H9 (cell line): ENCODE results near the gene PIGK. TPM values are rescaled to one million over a fixed set of nuclear protein-coding genes. Genes with fewer than 3 reads are reported as not detected.
A peak's percentile ranks its signal among the peaks of the same experiment; 100 is the strongest.

ENCODE experiments used
- DNase-seq: peaks from one replicate; pipeline ENCODE4 v3.0.0-alpha.2; 2017
- H2AFZ ChIP-seq: one replicate; pipeline ENCODE4 v1.6.1; 2013; ENCODE audit warnings: mild to moderate bottlenecking, low read length, control low read depth, moderate library complexity
- H2AK5ac ChIP-seq: 2 replicates; pipeline ENCODE4 v1.6.1; 2013; ENCODE audit warnings: low read length, control low read depth, mixed read lengths; ENCODE audit not compliant: insufficient read length
- H2BK120ac ChIP-seq: one replicate; pipeline ENCODE4 v1.6.1; 2013; ENCODE audit warnings: low read depth, mild to moderate bottlenecking, low read length, control low read depth, inconsistent platforms; ENCODE audit not compliant: poor library complexity, severe bottlenecking
- H2BK12ac ChIP-seq: 2 replicates; pipeline ENCODE4 v1.6.1; 2013; ENCODE audit warnings: low read length, control low read depth, mixed read lengths, low read depth; ENCODE audit not compliant: insufficient read length
- H2BK15ac ChIP-seq: 2 replicates; pipeline ENCODE4 v1.6.1; 2013; ENCODE audit warnings: low read depth, low read length, control low read depth
- H2BK20ac ChIP-seq: one replicate; pipeline ENCODE4 v1.6.1; 2013; ENCODE audit warnings: low read depth, mild to moderate bottlenecking, low read length, control low read depth, inconsistent platforms; ENCODE audit not compliant: poor library complexity, severe bottlenecking
- H2BK5ac ChIP-seq: 2 replicates; pipeline ENCODE4 v1.6.1; 2013; ENCODE audit warnings: low read length, control low read depth, mixed read lengths; ENCODE audit not compliant: insufficient read length
- H3K14ac ChIP-seq: 2 replicates; pipeline ENCODE4 v1.6.1; 2013; ENCODE audit warnings: low read length, control low read depth; ENCODE audit not compliant: insufficient read depth
- H3K18ac ChIP-seq: 2 replicates; pipeline ENCODE4 v1.6.1; 2013; ENCODE audit warnings: low read depth, mild to moderate bottlenecking, mixed read lengths, low read length, control low read depth; ENCODE audit not compliant: insufficient read length
- H3K23ac ChIP-seq: 2 replicates; pipeline ENCODE4 v1.6.1; 2013; ENCODE audit warnings: low read length, control low read depth, mixed read lengths, low read depth; ENCODE audit not compliant: insufficient read length
- H3K23me2 ChIP-seq: 2 replicates; pipeline ENCODE4 v1.6.1; 2013; ENCODE audit warnings: low read depth, mild to moderate bottlenecking, mixed read lengths, low read length, control low read depth; ENCODE audit not compliant: insufficient read length, poor library complexity, severe bottlenecking
- H3K27ac ChIP-seq: 2 replicates; pipeline ENCODE4 v1.5.1; 2013; ENCODE audit warnings: low read length, control low read depth, mixed read lengths, low read depth; ENCODE audit not compliant: insufficient read length
- H3K27me3 ChIP-seq: 2 replicates; pipeline ENCODE4 v1.6.1; 2013; ENCODE audit warnings: low read length, control low read depth, inconsistent platforms; ENCODE audit not compliant: insufficient read depth
- H3K4ac ChIP-seq: 2 replicates; pipeline ENCODE4 v1.6.1; 2013; ENCODE audit warnings: low read depth, mild to moderate bottlenecking, control low read depth, inconsistent platforms, low read length, moderate library complexity
- H3K4me1 ChIP-seq: 2 replicates; pipeline ENCODE4 v1.6.1; 2013; ENCODE audit warnings: low read length, control low read depth, inconsistent platforms; ENCODE audit not compliant: insufficient read depth
- H3K4me2 ChIP-seq: 2 replicates; pipeline ENCODE4 v1.6.1; 2013; ENCODE audit warnings: low read length, control low read depth, mixed read lengths; ENCODE audit not compliant: insufficient read length, insufficient read depth
- H3K56ac ChIP-seq: 2 replicates; pipeline ENCODE4 v1.6.1; 2013; ENCODE audit warnings: low read depth, mild to moderate bottlenecking, mixed read lengths, low read length, control low read depth; ENCODE audit not compliant: insufficient read length
- H3K79me1 ChIP-seq: 2 replicates; pipeline ENCODE4 v1.6.1; 2013; ENCODE audit warnings: low read depth, mild to moderate bottlenecking, moderate library complexity, low read length, control low read depth, inconsistent platforms; ENCODE audit not compliant: insufficient read depth, poor library complexity, severe bottlenecking
- H3K79me2 ChIP-seq: 2 replicates; pipeline ENCODE4 v1.6.1; 2013; ENCODE audit warnings: low read length, control low read depth, inconsistent platforms; ENCODE audit not compliant: insufficient read depth
- H3K9ac ChIP-seq: 2 replicates; pipeline ENCODE4 v1.6.1; 2013; ENCODE audit warnings: low read length, control low read depth, mixed read lengths; ENCODE audit not compliant: insufficient read length; ENCODE audit errors: extremely low read depth
- H3K9me3 ChIP-seq: one replicate; pipeline ENCODE4 v1.6.1; 2013; ENCODE audit warnings: low read depth, low read length, inconsistent platforms; ENCODE audit not compliant: control insufficient read depth
- H3T11ph ChIP-seq: one replicate; pipeline ENCODE4 v1.6.1; 2013; ENCODE audit warnings: mild to moderate bottlenecking, low read length, control low read depth, inconsistent platforms
- H4K20me1 ChIP-seq: one replicate; pipeline ENCODE4 v1.6.1; 2013; ENCODE audit not compliant: control insufficient read depth, insufficient read length, insufficient read depth
- H4K5ac ChIP-seq: 2 replicates; pipeline ENCODE4 v1.6.1; 2013; ENCODE audit warnings: low read depth, mild to moderate bottlenecking, mixed read lengths, low read length, control low read depth; ENCODE audit not compliant: insufficient read length
- H4K8ac ChIP-seq: replicated peaks from 2 replicates; pipeline ENCODE4 v1.6.1; 2013; ENCODE audit warnings: low read length, control low read depth, mixed read lengths, low read depth; ENCODE audit not compliant: insufficient read length
- H4K91ac ChIP-seq: 2 replicates; pipeline ENCODE4 v1.6.1; 2013; ENCODE audit warnings: low read depth, mild to moderate bottlenecking, moderate library complexity, mixed read lengths, low read length, control low read depth; ENCODE audit not compliant: insufficient read length
- H3K27ac Mint-ChIP-seq, 3 experiments: 2 replicates in 2 of 3; 3 replicates in 1 of 3; pipeline ENCODE4 v1.8.0; 2020 to 2021; ENCODE audit warnings: mixed read lengths in 3 of 3, mild to moderate bottlenecking in 1 of 3, moderate library complexity in 1 of 3
- H3K27me3 Mint-ChIP-seq: 2 replicates; pipeline ENCODE4 v1.8.0; 2021; ENCODE audit warnings: low read depth, mild to moderate bottlenecking, moderate library complexity, mixed read lengths
- H3K36me3 Mint-ChIP-seq, 3 experiments: 2 replicates in 2 of 3; 3 replicates in 1 of 3; pipeline ENCODE4 v1.8.0; 2020 to 2021; ENCODE audit warnings: low read depth in 3 of 3, mixed read lengths in 3 of 3; ENCODE audit not compliant: insufficient read depth in 1 of 3
- H3K4me1 Mint-ChIP-seq, 2 experiments: 2 replicates each; pipeline ENCODE4 v1.8.0; 2020; ENCODE audit warnings: mixed read lengths in 2 of 2
- H3K4me3 Mint-ChIP-seq, 2 experiments: 2 replicates in 1 of 2; 3 replicates in 1 of 2; pipeline ENCODE4 v1.8.0; 2020 to 2021; ENCODE audit warnings: mild to moderate bottlenecking in 2 of 2, mixed read lengths in 2 of 2, moderate library complexity in 1 of 2
- H3K9me3 Mint-ChIP-seq, 2 experiments: 2 replicates in 1 of 2; 3 replicates in 1 of 2; pipeline ENCODE4 v1.8.0; 2020; ENCODE audit warnings: mild to moderate bottlenecking in 2 of 2, mixed read lengths in 2 of 2, moderate library complexity in 1 of 2
- CTCF ChIP-seq: fragments of 200-600 bp; sonication (generic); conservative IDR thresholded peaks from 3 replicates; pipeline ENCODE4 v1.8.0; 2021; ENCODE audit warnings: antibody characterized with exemption, mild to moderate bottlenecking
- WGBS: extraction: QIAGEN DNeasy Blood & Tissue Kit; methylation state at CpG from one replicate; pipeline ENCODE4 v1.1.7; 2013; ENCODE audit warnings: missing lambda C conversion rate, low lambda C conversion rate, mixed read lengths; ENCODE audit not compliant: insufficient read length; ENCODE audit errors: extremely low coverage; 5-methylcytosine and 5-hydroxymethylcytosine counted together
- total RNA-seq: library from RNA; stranded (reverse); gene quantifications from 2 replicates; pipeline ENCODE4 v1.2.1, GENCODE V29; 2021

PIGK gene
- total RNA-seq, 1 experiment from 2014 or later = 22.1 TPM

- H3K4me2 ChIP-seq = no peak overlapping the region
- no peaks in the 10 kb centered on the region for H3K4me1 Mint-ChIP-seq
Measured at GRCh38 chr1:77104672-77105071, 114.6 kb downstream of the PIGK start.

More at GRCh38 chr1:77104672-77105071, 114.6 kb downstream of the PIGK start:
- Histone ChIP-seq H4K20me1 (no peaks in the 10 kb centered on the region), H3K27me3 (no peaks in the 10 kb centered on the region), H3K9me3 (no peaks in the 10 kb centered on the region), H3K9ac (no peak overlapping the region), H2AFZ (no peak overlapping the region), H2BK20ac (no peak overlapping the region), H2BK15ac (no peak overlapping the region), H2BK120ac (no peak overlapping the region), H3K56ac (no peak overlapping the region), H3K27ac (no peak overlapping the region), H3K4ac (no peak overlapping the region), H3K14ac (no peak overlapping the region), H3K4me1 (no peaks in the 10 kb centered on the region), H2BK5ac (no peak overlapping the region), H3K79me1 (no peaks in the 10 kb centered on the region), H3T11ph (no peak overlapping the region), H4K8ac (no peak overlapping the region), H4K5ac (no peak overlapping the region), H2BK12ac (no peak overlapping the region), H4K91ac (no peak overlapping the region), H3K23ac (no peak overlapping the region), H3K79me2 (no peaks in the 10 kb centered on the region), H3K23me2 (no peaks in the 10 kb centered on the region), H3K18ac (no peak overlapping the region), H2AK5ac (no peak overlapping the region)
- Mint-ChIP-seq H3K36me3 (peaks cover 0 to 5% (median 0%) of the 10 kb centered on the region in 3 experiments; a peak in 2 of 7 replicates), H3K27ac (peak overlapping the region in 1 of 3 experiments; percentile 3; a peak in 1 of 7 replicates), H3K9me3 (peaks cover 0 to under 1% of the 10 kb centered on the region in 2 experiments; a peak in 1 of 5 replicates), H3K4me3 (no peak overlapping the region), H3K27me3 (no peaks in the 10 kb centered on the region)
- no peak for TF ChIP-seq CTCF
- DNase-seq = no peak
- no CpG with 5 or more reads among the region's 10 CpGs for WGBS
